ENCODE results near the gene OSBPL3.
A peak's percentile ranks its signal among the peaks of the same experiment; 100 is the strongest.
"Not testable (repeated sequence)": the region's sequence is repeated elsewhere in the genome, so short reads cannot be mapped to it uniquely, and the experiment has no call there.

Gene OSBPL3, protein sequence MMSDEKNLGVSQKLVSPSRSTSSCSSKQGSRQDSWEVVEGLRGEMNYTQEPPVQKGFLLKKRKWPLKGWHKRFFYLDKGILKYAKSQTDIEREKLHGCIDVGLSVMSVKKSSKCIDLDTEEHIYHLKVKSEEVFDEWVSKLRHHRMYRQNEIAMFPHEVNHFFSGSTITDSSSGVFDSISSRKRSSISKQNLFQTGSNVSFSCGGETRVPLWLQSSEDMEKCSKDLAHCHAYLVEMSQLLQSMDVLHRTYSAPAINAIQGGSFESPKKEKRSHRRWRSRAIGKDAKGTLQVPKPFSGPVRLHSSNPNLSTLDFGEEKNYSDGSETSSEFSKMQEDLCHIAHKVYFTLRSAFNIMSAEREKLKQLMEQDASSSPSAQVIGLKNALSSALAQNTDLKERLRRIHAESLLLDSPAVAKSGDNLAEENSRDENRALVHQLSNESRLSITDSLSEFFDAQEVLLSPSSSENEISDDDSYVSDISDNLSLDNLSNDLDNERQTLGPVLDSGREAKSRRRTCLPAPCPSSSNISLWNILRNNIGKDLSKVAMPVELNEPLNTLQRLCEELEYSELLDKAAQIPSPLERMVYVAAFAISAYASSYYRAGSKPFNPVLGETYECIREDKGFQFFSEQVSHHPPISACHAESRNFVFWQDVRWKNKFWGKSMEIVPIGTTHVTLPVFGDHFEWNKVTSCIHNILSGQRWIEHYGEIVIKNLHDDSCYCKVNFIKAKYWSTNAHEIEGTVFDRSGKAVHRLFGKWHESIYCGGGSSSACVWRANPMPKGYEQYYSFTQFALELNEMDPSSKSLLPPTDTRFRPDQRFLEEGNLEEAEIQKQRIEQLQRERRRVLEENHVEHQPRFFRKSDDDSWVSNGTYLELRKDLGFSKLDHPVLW

GRCh38 chr7:24979863-24980533, at the start of gene OSBPL3:
Gene OSBPL3 (minus strand): TSS chr7:24980178. CDS start chr7:24892472, 87,706 bp downstream.
- peaks cover 39% of the 10 kb centered on the region for H3K27me3 ChIP-seq (ENCODE audit: control insufficient read depth, insufficient read depth, low read length)
- peak within 1 kb of the TSS; percentile 68 for H3K4me3 ChIP-seq (ENCODE audit: low read depth, low read length)
- H3K36me3 ChIP-seq (ENCODE audit: control insufficient read depth, insufficient read depth, low read length), result no peaks in the 10 kb centered on the region
- H3K4me1 ChIP-seq (ENCODE audit: control insufficient read depth, insufficient read depth, low read length), result peaks cover 11% of the 10 kb centered on the region
- H3K9me3 ChIP-seq (ENCODE audit: control insufficient read depth, insufficient read depth, low read length), result no peaks in the 10 kb centered on the region
- H3K9ac ChIP-seq (ENCODE audit: low read depth, low read length), result peak within 1 kb of the TSS; percentile 79

DNA sequence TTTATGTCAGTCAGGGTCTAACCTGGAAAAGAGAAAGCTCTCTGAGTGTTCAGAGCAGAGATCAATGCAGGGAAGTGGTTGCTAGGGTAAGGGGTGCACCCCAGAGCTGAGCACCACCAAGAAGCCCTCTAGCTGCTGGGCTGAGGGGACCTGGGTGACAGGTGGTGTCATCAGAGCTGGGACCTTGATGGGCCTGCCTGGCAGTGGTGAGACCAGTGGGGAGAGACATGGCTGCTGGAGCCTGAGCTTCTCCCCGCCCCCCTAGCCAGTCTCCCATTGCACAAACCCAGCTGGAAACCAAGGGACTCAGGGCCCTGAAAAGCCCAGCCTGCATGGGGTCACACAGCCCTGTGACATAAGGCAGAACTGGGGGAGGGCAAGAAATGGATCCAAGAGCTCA, 49.1 kb upstream of the OSBPL3 start:
- Histone ChIP-seq H3K4me1 (ENCODE audit: control insufficient read depth, insufficient read depth, low read length) (peaks cover 15% of the 10 kb centered on the region), H3K9ac (ENCODE audit: low read depth, low read length) (no peak overlapping the region), H3K4me3 (ENCODE audit: low read depth, low read length) (no peak overlapping the region), H3K27me3 (ENCODE audit: control insufficient read depth, insufficient read depth, low read length) (no peaks in the 10 kb centered on the region), H3K9me3 (ENCODE audit: control insufficient read depth, insufficient read depth, low read length) (no peaks in the 10 kb centered on the region), H3K36me3 (ENCODE audit: control insufficient read depth, insufficient read depth, low read length) (no peaks in the 10 kb centered on the region)

- Histone ChIP-seq H3K9ac (ENCODE audit: low read depth, low read length) (no peak overlapping the region), H3K4me1 (ENCODE audit: control insufficient read depth, insufficient read depth, low read length) (peaks cover 15% of the 10 kb centered on the region), H3K4me3 (ENCODE audit: low read depth, low read length) (no peak overlapping the region), H3K36me3 (ENCODE audit: control insufficient read depth, insufficient read depth, low read length) (no peaks in the 10 kb centered on the region), H3K27me3 (ENCODE audit: control insufficient read depth, insufficient read depth, low read length) (no peaks in the 10 kb centered on the region), H3K9me3 (ENCODE audit: control insufficient read depth, insufficient read depth, low read length) (no peaks in the 10 kb centered on the region)
These were observed 48.5 kb upstream of the OSBPL3 start for GRCh38 chr7:25028370-25029021.

- Histone ChIP-seq H3K4me3 (ENCODE audit: low read depth, low read length) (no peak overlapping the region), H3K4me1 (ENCODE audit: control insufficient read depth, insufficient read depth, low read length) (peaks cover 14% of the 10 kb centered on the region), H3K27me3 (ENCODE audit: control insufficient read depth, insufficient read depth, low read length) (no peaks in the 10 kb centered on the region), H3K9ac (ENCODE audit: low read depth, low read length) (no peak overlapping the region), H3K9me3 (ENCODE audit: control insufficient read depth, insufficient read depth, low read length) (no peaks in the 10 kb centered on the region), H3K36me3 (ENCODE audit: control insufficient read depth, insufficient read depth, low read length) (no peaks in the 10 kb centered on the region)
These were observed 46.2 kb upstream of the OSBPL3 start for GRCh38 chr7:25026156-25026555.

GRCh38 chr7:25025218-25025671, 45.3 kb upstream of the OSBPL3 start:
- Histone ChIP-seq H3K4me1 (ENCODE audit: control insufficient read depth, insufficient read depth, low read length) (peaks cover 12% of the 10 kb centered on the region), H3K27me3 (ENCODE audit: control insufficient read depth, insufficient read depth, low read length) (no peaks in the 10 kb centered on the region), H3K9me3 (ENCODE audit: control insufficient read depth, insufficient read depth, low read length) (no peaks in the 10 kb centered on the region), H3K36me3 (ENCODE audit: control insufficient read depth, insufficient read depth, low read length) (no peaks in the 10 kb centered on the region), H3K9ac (ENCODE audit: low read depth, low read length) (no peak overlapping the region), H3K4me3 (ENCODE audit: low read depth, low read length) (no peak overlapping the region)

DNA sequence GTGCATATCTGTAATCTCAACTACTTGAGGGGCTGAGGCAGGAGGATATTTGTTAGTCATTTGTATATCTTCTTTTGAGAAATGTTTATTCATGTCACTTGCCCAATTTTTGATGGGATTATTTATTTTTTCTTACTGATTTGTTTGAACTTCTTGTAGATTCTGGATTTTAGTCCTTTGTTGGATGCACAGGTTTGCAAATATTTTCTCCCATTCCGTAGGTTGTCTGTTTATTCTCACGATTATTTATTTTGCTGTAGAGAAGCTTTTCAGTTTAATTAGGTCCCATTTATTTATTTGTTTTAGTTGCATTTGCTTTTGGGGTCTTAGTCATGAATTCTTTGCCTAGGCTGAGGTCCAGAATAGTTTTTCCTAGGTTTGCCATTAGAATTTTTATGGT, 44.1 kb upstream of the OSBPL3 start:
- no peaks in the 10 kb centered on the region for H3K9me3 ChIP-seq (ENCODE audit: control insufficient read depth, insufficient read depth, low read length)
- H3K36me3 ChIP-seq (ENCODE audit: control insufficient read depth, insufficient read depth, low read length), result no peaks in the 10 kb centered on the region
- H3K27me3 ChIP-seq (ENCODE audit: control insufficient read depth, insufficient read depth, low read length), result no peaks in the 10 kb centered on the region
- peaks cover 12% of the 10 kb centered on the region for H3K4me1 ChIP-seq (ENCODE audit: control insufficient read depth, insufficient read depth, low read length)
- no peak overlapping the region for H3K4me3 ChIP-seq (ENCODE audit: low read depth, low read length)
- no peak overlapping the region for H3K9ac ChIP-seq (ENCODE audit: low read depth, low read length)

GRCh38 chr7:25017671-25018070, 37.7 kb upstream of the OSBPL3 start:
- H3K36me3 ChIP-seq (ENCODE audit: control insufficient read depth, insufficient read depth, low read length); H3K27me3 ChIP-seq (ENCODE audit: control insufficient read depth, insufficient read depth, low read length); H3K4me3 ChIP-seq (ENCODE audit: low read depth, low read length); H3K9ac ChIP-seq (ENCODE audit: low read depth, low read length); H3K4me1 ChIP-seq (ENCODE audit: control insufficient read depth, insufficient read depth, low read length); H3K9me3 ChIP-seq (ENCODE audit: control insufficient read depth, insufficient read depth, low read length): not testable (repeated sequence)

- H3K9ac ChIP-seq (ENCODE audit: low read depth, low read length), result no peak overlapping the region
- no peaks in the 10 kb centered on the region for H3K27me3 ChIP-seq (ENCODE audit: control insufficient read depth, insufficient read depth, low read length)
- no peaks in the 10 kb centered on the region for H3K36me3 ChIP-seq (ENCODE audit: control insufficient read depth, insufficient read depth, low read length)
- H3K4me1 ChIP-seq (ENCODE audit: control insufficient read depth, insufficient read depth, low read length), result no peaks in the 10 kb centered on the region
- H3K9me3 ChIP-seq (ENCODE audit: control insufficient read depth, insufficient read depth, low read length), result no peaks in the 10 kb centered on the region
- no peak overlapping the region for H3K4me3 ChIP-seq (ENCODE audit: low read depth, low read length)
These were observed 34.8 kb upstream of the OSBPL3 start for GRCh38 chr7:25014756-25015155.

GRCh38 chr7:25012710-25013109, 32.7 kb upstream of the OSBPL3 start:
- H3K9ac ChIP-seq (ENCODE audit: low read depth, low read length); H3K36me3 ChIP-seq (ENCODE audit: control insufficient read depth, insufficient read depth, low read length); H3K4me1 ChIP-seq (ENCODE audit: control insufficient read depth, insufficient read depth, low read length); H3K27me3 ChIP-seq (ENCODE audit: control insufficient read depth, insufficient read depth, low read length); H3K9me3 ChIP-seq (ENCODE audit: control insufficient read depth, insufficient read depth, low read length); H3K4me3 ChIP-seq (ENCODE audit: low read depth, low read length): not testable (repeated sequence)

GRCh38 chr7:25012254-25012653, 32.3 kb upstream of the OSBPL3 start:
- no peak overlapping the region for H3K4me3 ChIP-seq (ENCODE audit: low read depth, low read length)
- H3K27me3 ChIP-seq (ENCODE audit: control insufficient read depth, insufficient read depth, low read length), result no peaks in the 10 kb centered on the region
- H3K9me3 ChIP-seq (ENCODE audit: control insufficient read depth, insufficient read depth, low read length), result no peaks in the 10 kb centered on the region
- no peaks in the 10 kb centered on the region for H3K36me3 ChIP-seq (ENCODE audit: control insufficient read depth, insufficient read depth, low read length)
- H3K4me1 ChIP-seq (ENCODE audit: control insufficient read depth, insufficient read depth, low read length), result no peaks in the 10 kb centered on the region
- H3K9ac ChIP-seq (ENCODE audit: low read depth, low read length), result no peak overlapping the region

- Histone ChIP-seq H3K36me3 (ENCODE audit: control insufficient read depth, insufficient read depth, low read length) (no peaks in the 10 kb centered on the region), H3K4me1 (ENCODE audit: control insufficient read depth, insufficient read depth, low read length) (no peaks in the 10 kb centered on the region), H3K4me3 (ENCODE audit: low read depth, low read length) (no peak overlapping the region), H3K9me3 (ENCODE audit: control insufficient read depth, insufficient read depth, low read length) (no peaks in the 10 kb centered on the region), H3K27me3 (ENCODE audit: control insufficient read depth, insufficient read depth, low read length) (no peaks in the 10 kb centered on the region), H3K9ac (ENCODE audit: low read depth, low read length) (no peak overlapping the region)
These were observed 29.3 kb upstream of the OSBPL3 start for GRCh38 chr7:25009257-25009656.
